GM19324 (cell line): ENCODE measurements around the gene FAM118A.
"Not testable (repeated sequence)": the region's sequence is repeated elsewhere in the genome, so short reads cannot be mapped to it uniquely, and the experiment has no call there.

Experiments used
- ATAC-seq: cut with Tn5 transposase; IDR thresholded peaks from one replicate; pipeline ENCODE4 v1.9.1; 2021; ENCODE audit warnings: mild to moderate bottlenecking, moderate library complexity; ENCODE audit not compliant: unreplicated experiment, low FRiP score

FAM118A gene

DNA sequence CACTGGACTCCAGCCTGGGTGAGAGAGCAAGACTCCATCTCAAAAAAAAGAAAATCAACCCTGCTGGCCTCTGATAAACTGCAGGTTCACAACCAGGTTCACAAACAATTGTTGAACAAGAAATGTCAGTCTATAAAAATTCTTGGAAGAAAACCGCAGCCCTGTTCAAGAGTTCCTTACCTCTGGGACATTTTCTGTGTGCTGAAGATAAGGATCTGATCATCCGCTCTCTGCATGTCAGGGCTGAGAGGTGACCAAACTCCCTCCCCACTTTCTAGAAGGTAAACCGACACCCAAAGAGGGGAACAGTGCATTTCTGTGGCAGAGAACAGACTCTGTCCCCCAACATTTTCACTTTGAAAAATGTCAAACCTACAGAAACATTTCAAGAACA lies 29.1 kb upstream of the FAM118A start:
- ATAC-seq = no peak

DNA sequence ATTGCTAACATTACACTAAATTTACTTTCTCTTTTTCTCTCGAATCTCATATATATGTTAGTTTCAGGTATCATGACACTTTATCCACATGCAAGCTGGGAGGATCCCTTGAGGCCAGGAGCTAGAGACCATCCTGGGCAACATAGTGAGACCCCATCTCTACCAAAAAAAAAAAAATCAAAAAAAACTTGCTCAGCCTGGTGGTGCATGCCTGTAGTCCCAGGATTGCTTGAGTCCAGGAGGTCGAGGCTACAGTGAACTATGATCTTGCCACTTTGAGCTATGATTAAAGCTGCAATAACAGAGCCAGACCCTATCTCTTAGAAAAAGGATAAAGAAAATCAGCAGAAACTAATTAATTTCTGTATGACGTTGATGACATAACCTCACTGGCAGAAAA lies 28.7 kb upstream of the FAM118A start:
- ATAC-seq = no peak

DNA sequence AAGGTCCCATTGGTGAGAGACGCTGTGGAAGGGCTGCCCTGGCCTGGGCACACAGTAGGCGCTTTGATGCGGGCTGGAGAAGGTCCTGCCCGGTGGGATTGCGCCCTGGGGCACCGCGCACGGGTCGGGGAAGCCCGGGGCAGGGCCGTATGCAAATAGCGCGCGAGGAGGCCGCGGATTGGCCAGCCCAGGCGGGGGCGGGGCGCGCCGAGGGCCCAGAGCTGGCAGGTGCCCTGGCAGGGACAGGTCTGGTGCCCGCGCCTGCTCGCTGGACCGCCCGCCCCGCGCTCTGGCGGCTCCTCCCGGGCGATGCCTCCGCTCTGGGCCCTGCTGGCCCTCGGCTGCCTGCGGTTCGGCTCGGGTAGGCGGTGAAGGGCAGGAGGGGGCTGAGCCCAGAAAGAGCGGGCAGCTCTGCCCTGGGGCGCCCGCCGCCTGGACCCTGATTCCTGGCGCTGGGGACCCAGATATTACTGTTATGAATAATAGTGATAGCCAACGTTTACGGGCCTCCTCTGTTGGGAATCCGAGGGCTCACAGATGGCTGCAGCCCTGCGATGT lies 24.9 kb upstream of the FAM118A start, which contains the start of gene UPK3A:
UPK3A (plus strand) TSS at position 245 of the 558 bp plus-strand sequence; CDS start at position 310, 65 bp downstream.
- ATAC-seq = no peak

GRCh38 chr22:45285263-45286058 lies 24.3 kb upstream of the FAM118A start:
- no peak for ATAC-seq

GRCh38 chr22:45286854-45287551 lies 22.7 kb upstream of the FAM118A start:
- ATAC-seq = no peak

DNA sequence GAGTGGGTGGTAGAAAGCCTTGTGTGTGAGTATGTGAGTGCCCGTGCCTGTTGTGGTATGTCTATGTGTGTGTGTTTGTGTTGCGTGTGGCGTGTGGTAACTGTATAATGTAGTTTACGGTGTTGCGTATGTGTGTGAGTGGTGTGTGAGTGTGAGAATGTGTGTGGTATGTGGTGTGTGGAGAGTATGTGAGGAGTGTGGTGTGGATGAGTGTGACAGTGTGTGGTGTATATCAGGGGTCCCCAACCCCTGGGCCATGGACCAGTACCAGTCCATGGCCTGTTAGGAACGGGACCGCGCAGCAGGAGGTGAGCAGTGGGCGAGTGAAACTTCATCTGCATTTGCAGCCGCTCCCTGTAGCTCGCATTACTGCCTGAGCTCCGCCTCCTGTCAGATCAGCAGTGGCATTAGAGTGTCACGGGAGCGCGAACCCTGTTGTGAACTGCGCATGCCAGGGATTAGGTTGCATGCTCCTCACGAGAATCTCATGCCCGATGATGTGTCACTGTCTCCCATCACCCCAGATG lies 19.3 kb upstream of the FAM118A start:
- ATAC-seq = no peak

DNA sequence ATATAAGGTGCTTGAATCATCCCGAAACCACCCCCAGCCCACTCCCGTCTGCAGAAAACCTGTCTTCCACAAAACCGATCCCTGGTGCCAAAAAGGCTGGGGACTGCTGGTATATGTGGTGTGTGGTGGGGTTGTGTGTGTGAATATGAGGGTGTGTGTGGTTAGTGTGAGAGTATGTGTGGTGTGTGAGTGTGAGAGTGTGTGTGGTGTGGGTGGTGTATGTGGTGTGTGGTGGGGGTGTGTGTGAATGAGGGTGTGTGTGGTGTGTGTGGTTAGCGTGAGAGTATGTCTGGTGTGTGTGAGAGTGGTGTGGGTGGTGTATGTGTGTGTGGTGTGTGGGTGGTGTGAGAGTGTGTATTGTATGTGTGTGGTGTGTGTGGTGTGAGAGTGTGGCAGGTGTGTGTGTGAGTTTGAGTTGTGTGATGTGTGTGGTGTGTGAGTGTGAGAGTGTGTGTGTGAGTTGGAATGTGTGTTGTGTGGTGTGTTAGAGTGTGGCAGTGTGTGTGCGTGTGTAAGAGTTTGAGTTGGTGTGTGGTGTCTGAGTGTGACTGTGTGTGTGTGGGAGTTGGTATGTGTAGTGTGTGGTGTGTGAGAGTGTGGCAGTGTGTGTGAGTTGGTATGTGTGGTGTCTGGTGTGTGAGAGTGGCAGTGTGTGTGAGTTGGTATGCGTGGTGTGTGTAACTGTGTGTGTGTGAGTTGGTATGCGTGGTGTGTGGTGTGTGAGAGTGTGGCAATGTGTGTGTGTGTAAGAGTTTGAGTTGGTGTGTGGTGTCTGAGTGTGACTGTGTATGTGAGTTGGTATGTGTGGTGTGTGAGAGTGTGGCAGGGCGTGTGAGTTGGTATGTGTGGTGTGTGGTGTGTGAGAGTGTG lies 18.4 kb upstream of the FAM118A start:
- no peak for ATAC-seq

DNA sequence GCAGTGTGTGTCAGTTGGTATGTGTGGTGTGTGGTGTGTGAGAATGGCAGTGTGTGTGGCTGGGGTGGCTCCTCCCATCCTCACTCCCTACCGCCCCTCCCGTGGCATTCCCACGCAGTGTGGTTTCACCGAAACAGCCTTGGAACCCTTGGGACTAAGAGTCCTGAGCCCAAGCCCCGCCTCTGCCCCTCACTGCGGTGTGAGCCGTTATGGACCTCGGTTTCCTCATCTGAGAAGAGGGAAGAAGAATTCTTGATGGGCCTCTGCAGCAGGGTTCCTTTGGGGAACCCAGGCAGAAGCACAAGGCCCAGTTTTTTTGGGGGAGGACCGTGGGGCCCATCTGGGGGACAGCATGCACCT lies 17.8 kb upstream of the FAM118A start:
- ATAC-seq = no peak

DNA sequence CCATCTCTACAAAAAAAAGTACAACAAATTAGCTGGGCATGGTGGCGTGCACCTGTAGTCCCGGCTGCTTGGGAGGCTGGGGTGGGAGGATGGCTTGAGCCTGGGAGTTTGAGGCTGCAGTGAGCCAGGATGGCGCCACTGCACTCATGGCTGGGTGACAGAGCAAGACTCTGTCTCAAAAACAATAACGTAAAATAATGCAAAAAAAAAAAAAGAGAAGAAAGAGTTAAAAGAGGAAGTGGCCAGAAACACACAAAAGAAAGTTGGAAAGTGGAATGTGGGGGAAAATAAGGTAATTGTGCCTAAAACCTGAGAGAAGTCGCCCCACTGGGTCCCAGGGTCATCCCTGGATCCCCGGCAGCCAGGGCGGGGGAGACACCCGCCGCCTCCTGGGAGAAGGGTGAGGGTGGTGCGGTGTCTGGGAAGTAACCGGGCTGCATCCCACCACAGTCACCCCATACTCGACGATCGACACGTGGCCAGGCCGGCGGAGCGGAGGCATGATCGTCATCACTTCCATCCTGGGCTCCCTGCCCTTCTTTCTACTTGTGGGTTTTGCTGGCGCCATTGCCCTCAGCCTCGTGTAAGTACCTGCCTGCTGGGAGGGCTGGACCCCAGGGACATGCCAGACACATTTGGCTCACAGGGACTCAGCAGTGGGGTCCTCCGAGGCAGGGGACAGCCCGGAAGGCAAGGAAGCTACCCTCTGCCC lies 16.8 kb upstream of the FAM118A start:
- ATAC-seq = no peak

GRCh38 chr22:45294030-45294429 lies 15.7 kb upstream of the FAM118A start:
- no peak for ATAC-seq

DNA sequence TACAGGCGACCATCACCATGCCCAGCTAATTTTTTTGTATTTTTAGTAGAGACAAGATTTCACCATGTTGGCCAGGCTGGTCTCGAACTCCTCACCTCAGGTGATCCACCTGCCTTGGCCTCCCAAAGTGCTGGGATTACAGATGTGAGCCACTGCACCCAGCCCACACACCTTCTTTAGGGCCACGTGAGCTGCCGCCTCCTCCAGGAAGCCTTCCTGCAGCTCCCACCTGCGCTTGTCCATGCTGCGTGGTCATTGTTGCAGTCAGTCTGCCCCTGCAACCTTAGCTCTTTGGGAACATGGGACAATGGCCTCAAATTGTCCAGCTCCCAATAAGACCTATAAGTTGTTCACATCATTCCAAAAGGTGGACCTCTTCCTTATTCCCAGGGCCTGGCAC lies 14.7 kb upstream of the FAM118A start:
- ATAC-seq = not testable (repeated sequence)

DNA sequence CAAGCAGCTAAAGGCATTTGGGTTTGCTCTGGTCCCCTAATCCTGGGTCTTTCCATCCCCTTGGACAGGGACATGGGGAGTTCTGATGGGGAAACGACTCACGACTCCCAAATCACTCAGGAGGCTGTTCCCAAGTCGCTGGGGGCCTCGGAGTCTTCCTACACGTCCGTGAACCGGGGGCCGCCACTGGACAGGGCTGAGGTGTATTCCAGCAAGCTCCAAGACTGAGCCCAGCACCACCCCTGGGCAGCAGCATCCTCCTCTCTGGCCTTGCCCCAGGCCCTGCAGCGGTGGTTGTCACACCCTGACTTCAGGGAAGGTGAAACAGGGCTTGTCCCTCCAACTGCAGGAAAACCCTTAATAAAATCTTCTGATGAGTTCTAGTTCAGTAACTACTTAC lies 14.2 kb upstream of the FAM118A start:
- ATAC-seq = no peak

DNA sequence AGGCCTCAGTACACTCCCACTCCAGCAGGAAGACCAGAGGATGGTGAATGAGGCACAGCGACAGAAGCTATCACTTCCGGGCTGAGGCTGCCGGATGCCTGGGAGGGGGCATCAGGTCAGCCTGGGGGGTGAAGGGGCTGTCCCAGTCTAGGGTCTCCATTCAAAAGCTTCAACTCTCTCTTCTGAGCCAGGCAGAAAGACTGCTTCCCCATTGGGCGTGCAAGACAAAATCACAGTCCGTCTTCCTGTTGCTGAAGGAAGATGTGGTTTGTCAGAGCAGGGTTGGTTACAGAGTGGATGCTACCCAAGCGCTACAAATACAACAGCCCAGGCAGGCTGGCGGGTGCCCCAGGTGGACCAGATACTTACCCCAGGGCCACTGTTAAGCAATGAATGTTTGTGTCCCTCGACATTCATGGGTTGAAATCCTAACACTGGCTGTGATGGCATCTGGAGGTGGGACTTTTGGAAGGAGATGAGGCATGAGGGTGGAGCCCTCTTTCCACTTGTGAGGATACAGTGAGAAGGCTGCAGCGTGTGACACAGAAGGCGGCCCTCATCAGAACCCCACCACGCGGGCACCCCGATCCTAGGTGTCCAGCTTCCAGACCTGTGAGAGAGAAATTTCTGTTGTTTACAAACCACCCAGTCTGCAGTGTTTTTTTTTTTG lies 13.0 kb upstream of the FAM118A start:
- ATAC-seq = no peak

DNA sequence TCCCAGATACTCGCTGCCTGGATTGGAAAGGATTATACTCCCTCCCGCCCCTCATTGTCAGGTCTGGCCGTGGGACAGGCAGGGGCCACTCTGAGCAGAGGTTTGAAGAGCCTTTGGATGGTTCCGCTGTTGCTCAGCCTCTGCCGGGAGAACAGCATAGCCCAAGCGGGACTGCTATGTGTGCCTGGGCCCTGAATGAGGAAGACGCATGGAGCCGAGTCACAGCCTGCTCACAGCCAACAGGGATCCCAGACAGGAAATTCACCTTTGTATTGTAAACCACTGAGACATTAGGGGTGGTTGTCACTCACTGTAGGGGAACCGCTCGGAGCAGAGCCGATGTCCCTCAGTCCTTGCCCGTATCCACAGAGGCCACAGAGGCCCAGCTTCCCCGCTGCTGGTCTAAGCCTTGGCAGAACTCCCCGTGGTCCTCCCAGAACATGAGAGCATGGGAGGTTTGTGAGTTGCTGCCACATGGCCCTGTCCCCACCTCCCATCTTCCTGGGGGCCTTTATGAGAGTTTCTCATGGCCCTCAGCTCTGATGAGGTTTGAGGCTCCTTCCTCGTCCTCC lies 10.7 kb upstream of the FAM118A start:
- ATAC-seq = no peak

GRCh38 chr22:45302751-45303150 lies 7.0 kb upstream of the FAM118A start:
- ATAC-seq = no peak

- ATAC-seq = no peak
Measured at GRCh38 chr22:45303181-45303580, 6.6 kb upstream of the FAM118A start.

GRCh38 chr22:45304971-45305370 lies 4.8 kb upstream of the FAM118A start:
- ATAC-seq = no peak

- ATAC-seq = no peak
Measured at GRCh38 chr22:45305456-45306075, 4.2 kb upstream of the FAM118A start.

- ATAC-seq = no peak
Measured at GRCh38 chr22:45306139-45306538, 3.6 kb upstream of the FAM118A start.
